8988T (cell line): ENCODE data around the gene AMBP.

Experiments used
- DNase-seq: peaks from one replicate; pipeline ENCODE4 v3.0.0; 2011

The AMBP gene

DNA sequence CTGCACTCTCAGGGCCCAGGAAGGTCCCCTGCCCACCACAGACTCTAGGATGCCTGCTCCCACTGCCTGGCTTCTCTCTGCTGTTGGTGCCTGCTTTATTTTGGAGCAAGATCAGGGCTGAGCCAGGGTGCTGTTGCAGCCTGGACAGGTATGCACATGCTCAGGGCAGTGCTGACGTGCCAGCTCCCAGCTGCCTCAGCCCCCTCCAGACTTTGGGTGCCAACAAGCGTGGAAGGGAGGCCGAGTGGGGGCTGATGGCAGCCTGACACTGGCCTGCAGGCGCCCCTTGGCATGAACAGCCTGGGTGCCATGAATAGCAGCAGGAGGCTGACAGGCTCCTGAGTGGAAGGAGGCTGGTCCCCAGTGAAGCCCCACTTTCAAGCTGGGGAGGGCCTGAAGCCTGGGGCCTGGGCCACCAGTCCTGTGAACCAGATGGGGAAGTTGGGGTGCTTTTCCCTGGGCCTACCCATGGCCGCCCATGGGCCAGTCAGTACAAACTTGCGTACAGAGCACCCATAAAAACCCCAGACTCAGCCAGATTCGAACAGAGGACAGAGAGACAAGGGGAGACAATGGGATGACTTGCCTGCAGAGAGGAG lies 6.8 kb downstream of the AMBP start:
- no peak for DNase-seq

DNA sequence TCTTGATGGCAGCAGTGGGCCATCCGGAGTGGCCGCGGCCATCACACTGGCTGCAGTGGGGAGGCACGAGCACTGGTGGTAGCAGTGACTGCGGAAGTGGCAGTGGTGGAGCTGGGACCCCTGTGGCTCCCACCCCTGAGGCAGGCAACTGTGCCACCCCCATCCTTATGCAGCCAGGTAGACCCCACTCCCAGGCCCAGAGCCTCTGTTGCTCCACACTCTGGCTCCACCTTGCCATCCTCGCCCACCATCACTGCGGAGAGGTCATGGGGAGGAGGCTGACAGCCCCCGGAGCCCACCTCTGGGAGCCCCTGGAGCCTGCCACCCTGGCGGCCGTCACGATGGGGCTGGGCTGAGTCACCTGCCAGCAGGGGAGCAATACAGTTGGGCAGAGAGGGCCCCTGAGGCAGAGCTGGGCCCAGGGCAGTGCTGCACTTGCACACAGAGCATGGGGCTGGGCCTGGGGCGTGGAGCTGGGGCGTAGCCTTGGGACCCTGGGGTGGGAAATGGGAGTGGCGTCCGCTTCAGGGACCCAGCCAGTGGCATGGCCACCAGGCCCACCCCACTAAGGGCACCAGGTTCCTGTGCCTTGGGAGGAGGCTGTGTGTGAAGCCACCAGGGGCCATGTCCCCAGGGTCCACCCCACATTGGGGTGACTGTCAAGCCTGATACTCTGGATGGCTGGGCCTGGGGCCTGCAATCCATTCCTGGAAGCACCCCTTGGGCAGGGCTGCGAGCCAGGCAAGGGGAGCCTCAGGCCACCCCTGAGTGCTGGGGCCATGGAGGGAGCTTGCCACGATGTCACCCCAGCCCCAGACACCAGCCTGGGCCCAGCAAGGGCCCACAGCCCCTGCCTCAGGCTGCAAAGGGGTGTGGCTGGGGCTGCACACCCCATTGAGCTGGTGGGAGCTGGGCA lies 7.7 kb downstream of the AMBP start:
- no peak for DNase-seq

DNA sequence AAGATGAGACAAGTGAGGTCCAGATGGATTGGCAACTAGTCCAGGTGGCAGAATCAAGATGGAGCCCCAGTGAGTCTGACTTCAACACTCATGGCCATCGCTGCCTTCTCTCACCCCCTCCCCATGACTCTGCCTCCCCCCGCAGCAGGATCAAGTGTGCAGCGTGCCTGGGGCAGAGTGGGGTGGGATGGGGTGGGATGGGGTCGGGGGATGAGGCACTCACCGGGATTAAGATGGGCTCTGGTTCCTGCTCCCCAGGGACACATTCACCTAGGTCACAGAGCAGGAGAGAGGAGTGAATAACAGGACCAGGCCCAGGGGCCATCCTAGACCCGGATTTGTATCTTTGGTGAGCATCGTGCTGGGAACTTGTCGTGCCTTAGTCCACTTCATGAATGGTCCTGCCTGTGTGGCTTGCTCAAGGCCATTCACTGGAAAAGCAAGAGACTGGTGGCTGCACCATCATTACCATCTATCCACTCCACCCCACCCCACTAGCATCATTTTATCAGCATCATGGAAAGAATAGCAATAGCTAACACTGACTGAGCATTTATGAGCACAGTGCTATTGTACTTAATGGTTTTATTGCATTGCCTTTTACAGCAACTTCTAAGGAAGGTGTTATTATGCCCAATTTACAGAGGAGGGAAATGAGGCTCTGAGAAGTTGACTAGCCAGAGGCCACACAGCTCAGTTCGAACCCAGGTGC lies 8.5 kb downstream of the AMBP start:
- no peak for DNase-seq

DNA sequence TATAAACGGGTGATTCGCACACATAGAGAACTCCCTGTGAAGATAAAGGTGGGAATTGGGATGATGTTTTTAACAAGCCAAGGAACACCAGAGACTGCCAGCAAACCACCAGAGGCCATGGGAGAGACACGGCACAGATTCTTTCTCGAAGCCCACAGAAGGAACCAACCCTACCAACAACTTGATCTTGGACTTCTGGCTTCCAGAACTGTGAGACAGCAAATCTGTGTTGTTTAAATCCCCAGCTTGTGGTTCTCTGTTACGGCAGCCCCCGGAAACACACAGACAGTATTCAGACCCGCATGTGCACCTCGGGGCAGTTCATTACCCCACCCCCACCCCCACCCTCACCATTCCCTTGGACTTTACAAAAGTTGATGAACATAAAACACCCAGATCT lies 12.8 kb downstream of the AMBP start:
- DNase-seq = no peak

DNA sequence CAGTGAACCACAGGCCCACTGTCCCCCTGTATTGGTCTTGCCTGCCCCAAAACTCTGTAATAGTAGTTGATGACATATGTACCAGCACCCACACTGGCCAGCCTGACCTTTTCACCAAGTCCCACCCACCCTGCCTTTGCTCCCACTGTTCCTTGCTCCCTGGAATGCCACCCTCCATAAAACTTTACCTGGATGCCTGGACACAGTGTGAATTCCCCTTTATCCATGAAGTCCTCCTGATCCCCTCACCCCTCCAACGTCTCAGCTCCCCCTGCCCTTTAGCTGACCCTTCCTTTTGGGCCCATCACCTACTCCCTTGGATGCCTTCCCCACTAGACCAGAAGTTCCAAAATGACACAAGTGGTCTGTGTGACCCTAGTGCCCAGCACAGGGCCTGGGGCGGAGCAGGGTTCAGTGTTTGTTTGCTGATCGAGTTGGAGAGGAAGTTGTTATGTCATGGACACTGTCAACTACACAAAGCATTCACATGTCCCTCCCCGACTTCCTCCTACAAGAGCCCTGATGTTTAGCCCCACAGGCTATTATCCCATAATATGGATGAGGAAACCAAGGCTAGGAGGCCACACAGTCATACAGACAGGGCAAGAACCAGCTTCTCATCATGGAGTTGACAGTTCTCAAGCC lies 16.1 kb downstream of the AMBP start:
- no peak for DNase-seq

DNA sequence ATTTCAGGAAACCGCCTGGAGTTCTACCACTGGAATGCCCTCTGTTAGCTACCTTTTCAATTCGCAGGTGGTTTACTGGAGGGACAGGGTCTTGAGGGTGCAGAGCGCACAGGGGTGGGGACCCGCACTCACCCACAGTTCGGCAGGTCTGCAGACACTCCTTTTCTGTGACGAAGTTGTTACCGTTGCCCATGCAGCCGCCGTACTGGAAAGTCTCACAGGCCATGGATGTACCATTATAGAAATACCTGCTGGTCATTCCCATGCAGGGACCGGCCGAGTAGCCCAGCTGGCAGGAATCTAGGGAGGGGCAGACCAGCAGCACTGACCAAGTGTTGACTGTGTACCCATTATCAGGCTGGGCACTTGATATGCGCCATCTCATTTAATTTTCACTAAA lies 16.8 kb downstream of the AMBP start:
- DNase-seq = no peak

DNA sequence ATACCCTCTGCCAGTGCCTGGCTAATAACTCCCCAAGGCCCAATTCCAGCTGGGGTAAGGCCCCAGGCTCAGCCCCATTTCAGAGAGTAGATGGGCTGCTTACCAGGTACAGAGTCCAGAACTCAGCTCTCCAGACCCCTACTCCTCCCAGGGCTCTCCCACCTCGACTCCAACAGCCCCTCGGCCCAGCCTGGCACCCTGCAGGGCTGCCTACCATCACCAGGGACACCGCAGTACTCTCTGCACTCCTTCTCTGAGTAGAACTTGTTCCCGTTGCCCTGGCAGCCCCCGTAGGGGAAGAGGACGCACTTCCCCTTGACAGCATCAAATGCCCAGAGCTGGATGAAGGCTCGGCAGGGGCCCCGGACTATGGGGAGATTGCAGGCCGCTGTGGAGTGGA lies 17.4 kb downstream of the AMBP start:
- DNase-seq = no peak

DNA sequence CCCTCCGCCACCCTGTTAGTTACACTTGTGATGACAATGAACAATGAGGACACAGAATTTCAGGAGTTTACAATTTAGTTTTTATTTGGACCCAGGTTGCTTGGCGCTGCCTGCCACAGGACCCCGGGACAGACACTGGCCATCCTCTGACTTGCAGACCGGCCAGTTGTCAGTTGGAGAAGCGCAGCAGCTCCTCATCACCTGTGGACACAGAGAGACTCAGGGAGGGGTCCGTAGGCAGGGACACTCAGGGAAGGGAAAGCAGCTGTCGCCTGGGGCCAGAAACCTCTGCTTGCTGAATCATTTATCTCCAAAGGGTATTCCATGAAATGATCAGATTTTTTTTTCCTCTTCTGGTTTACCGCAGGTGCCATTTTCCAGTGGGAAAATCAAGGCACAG lies 18.0 kb downstream of the AMBP start:
- no peak for DNase-seq

DNA sequence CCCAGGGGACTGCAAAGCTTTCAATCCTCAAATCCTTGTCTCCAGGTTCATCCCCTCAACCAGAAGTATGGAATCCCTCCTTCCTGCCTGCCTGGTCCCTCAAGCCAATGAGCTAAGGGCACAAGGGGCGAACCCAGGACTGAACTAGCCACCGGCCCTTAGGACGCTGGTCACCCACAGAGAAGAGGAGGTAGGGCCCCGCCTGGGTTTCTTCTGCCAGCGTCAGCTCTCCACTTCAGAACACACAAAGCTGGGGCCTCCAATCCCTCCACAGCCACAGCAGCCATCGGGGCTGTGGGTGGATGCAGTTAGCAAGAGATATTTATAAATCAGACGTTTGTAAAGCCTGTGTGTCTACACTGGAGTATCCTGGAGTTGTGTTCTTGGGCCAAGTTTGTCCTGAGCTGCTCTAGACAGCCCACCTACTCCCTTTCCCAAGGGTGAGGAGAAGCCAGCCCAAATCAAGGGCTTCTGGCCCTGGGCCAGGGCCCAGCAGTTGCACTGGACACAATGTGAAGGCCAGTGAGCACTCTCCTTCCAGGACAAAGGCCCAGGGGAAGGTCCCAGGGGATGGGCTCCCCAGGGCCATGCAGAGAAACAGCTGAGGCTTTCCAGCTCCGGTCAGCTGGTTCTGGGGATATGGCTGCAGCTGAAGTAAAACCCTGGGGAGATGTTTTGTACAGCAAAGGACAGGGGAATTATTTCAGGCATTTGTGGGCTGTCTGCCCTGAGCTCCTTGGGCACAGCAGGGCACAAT lies 18.9 kb downstream of the AMBP start:
- DNase-seq = no peak

DNA sequence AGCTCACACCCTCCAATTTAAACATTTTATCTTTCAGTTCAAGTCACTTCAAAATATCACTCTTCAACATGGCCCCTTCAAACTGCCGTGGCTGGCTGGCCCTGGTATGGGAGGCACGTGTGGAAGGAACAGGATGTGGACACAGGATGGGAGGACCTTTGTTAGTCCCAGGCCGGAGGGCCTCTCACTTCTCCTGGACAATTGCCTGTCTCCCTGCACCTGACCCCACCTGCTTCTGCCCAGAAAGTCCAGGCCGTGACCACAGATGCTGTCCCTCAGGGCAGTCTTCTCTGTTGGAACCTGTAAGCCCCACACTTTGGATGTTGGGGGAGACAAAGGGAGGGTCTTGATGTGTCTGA lies 19.4 kb downstream of the AMBP start:
- DNase-seq = no peak

DNA sequence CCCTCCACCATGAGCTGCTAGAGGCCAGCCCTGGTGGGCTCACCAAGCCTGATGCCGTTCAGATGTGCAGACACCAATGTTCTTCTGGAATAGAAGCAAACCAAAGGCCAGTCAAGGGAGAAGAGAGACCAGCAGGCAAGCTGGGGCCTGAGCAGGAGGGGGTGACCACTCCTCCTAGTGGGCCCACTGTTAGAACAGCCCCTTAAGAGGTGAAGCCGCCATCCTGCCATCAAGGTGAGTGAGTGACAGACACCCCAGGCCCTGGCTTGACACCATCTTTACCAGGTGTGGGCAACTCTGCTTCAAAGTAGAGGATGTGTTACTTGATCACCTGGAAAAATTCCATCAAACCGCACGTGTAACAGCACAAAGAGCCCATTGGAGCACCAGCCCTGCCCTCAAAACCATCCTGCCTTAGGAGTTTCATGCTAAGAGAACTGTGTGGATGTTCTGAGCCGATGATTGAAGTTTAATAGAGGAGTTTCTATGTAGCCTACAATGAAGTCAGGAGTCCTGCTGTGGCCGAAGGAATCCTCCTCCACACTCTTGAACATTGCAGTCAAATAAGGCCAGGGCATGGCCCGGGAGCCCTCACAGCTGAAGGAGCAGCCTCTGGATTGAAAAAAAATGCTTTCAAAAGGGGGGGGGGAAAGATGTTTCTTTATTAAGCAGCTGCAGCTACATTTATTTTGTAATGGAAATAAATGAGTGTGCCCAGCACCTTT lies 20.8 kb downstream of the AMBP start:
- no peak for DNase-seq

DNA sequence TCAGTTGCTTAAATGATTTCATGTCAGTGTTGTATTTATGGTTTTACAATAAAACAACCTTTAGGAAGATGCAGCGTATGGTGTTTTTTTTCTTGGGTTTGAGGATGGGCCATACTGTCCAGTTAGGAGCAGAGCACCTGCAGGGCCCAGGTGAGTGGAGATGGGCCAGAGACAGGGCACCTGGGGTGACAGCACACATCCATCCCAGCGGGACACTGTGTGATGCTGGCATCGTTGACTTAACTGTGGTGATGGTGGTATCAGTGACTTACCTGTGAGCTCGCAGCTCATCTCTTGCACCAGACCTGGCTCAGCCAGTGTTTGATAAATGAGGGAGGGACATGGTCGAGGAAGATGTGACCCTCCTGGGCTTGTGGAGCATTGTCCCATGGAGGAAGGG lies 21.6 kb downstream of the AMBP start:
- DNase-seq = no peak

DNA sequence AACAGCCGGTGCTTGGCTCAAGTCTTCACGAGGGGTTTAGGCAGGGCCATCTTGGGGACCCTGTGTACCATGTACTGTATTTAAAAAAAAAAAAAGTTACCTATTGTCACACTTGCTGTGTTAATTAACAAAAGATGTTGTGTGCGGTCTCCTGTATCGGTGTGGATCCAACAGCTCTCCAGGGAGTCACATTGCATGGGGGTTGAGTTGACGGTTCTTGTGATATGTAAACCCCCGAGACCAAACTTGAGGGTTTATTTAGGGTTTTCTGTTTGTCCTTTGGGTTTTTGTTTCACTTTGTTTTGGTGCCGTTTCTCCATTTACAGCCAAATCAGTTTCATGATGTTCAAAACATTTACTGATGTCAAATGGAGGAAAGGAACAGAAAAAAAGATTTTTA lies 22.2 kb downstream of the AMBP start:
- DNase-seq = no peak

DNA sequence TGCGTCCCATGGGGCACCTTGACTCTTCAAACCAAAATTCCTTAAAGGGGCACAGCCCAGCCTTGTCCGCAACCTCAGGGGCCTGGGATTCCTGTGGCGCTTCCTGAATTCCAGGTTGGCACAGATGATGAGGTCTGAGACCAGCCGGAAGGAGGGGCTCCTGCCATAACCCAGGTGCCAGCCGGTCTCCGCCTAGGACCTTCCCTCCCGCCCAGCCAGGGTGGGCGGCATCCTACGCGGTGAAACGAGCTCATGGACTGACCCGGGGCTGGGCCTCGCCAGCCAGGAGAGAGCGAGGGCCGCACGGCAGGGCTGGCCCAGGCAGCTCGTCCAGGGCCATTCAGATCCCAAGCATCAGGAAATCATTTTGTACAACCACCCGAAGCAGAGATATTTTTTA lies 23.0 kb downstream of the AMBP start:
- no peak for DNase-seq

DNA sequence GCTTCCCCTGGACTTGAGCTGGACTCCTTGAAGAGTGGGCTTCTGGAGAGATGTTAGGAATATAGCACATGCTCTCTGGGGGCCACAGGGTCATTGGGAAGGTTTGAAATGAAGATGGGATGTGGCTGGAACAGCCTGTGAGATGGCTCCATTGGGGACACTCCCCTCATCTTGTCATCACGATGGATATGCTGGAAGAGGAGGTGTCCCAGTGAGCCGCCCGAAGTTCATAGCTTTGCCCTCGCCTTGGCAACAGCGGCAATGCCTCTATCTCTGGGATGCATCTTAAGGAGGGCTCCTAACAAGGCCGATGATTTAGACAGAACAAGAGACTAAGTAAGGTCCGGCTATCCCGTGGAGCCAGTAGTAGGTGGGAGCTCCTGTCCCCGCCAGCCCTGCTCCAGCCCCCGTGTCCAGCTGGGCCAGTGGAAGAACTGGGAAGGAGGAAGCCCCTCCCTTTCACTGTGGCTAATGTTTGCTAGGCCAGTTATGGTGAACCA lies 23.9 kb downstream of the AMBP start:
- no peak for DNase-seq

DNA sequence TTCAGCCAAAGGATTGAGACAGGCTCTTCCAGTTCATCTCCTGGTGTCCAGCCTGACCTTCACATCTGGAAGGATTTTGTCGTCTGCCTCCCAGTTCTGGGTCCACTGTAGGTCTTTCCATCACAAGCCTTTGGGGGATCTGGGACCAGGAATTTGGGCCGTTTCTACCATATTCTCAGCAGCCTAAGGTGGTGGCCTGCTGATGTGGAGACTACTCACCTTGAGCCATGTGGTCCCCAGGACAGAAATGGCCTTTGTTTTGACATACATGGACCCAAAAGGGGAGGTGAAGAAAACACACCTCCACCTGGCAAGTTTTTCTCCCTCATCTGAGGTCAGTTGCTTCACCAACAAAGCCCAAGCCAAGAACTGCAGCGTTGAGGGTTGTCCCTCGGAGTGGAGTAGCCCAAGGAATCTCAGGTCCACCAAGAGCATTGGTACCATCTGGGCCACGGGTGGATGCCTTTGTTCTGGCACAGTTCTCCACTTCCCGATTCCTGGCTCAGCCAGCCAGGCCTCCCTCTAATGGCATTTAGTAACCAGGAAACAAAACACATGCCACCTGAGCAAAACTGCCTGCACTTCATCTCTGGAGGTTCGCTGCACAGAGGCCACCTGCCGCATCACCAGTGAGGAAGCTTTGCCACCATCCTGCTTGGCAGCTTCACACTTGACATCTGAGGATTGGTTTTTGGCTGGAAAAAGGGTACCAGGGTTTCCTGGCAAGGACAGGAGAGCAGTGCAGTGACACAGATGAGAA lies 24.7 kb downstream of the AMBP start:
- no peak for DNase-seq

DNA sequence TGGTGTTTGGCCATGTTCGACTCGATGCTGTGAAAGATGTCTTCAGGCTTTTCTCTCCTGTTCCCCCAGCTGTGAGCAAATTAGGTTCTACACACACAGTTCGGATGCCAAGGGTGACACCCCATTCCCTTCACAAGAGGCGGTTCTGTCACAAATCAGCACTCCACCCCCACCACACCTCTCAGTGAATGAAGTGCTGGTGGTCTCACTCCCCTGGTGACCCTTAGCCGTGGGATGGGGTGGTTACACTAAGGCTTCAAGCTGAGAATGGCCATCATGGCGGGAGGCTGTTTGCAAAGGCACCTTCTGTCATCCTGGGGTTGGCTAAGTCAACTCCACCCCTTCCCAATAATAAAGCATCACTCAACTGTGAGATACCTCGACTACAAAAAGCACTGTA lies 26.4 kb downstream of the AMBP start:
- no peak for DNase-seq

DNA sequence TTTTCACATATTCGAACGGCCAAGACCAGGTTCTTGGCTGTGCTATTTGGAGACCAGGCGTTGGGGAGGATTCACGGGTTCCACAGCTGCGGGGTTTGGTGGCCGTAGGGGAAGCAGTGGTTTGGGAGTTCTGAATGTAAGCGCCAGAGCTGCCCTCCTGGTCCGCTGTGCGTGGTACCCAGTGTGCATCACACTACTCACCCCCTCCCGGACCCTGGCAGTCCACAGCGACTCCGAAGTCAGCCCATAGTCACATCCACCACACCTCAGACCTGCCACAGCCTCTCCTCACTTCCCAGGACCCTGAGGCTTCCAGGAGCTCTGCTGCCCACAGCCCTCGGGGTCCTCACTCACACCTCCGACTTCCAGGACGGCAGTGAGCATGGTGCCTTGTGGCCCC lies 26.8 kb downstream of the AMBP start:
- no peak for DNase-seq

DNA sequence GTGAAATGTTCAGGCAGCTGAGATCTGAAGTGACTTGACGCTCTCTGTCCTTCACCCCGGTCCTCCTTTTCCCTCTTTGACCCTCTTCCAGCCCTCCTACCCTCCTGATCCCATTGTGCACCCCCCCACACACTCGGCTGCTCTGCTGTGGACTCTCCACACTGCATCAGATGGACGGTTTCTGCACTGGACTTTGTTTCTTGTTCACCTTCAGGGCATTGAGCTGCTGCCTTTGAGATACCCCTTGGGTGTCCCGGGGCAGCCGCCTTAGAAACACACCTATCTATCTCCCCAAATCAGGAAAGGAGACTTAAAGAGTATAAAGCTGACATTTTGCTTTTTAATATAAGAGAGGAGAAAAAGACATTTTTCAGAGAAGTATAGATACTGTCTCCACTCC lies 27.5 kb downstream of the AMBP start:
- DNase-seq = no peak

DNA sequence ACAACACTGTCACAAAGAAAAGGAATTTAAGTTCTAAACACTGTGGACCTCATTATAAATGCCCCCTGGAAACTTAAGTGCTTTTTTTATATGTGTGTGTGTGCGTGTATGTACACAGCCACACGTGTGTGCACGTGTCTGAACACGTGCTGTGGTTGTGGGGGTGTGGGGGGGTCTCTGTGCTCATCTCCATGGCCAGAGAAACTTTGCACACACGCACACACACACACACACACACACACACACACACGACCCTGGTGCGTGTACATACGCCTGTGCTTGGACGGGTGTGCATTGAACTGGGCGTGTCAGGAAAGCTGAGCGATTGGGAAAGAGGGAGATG lies 27.9 kb downstream of the AMBP start:
- DNase-seq = no peak
